ENCODE measurements around the gene MXI1.

DNA sequence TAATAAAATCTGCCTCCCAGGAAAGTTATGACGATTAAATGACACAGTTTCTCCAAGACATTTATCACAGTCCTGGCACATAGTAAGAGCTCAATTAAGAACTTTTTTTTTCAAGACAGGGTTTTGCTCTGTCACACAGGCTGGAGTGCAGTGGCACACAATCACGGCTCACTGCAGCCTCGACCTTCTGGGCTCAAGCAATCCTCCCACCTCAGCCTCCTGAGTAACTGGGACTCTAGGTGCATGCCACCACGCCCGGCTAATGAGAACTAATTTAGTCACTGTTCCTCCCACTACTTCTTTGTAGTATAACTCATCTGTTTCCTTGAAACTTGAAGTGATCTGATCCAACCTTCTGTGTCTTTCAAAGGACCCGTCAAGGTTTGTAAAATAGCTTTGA lies 42.2 kb upstream of the MXI1 start:
- TF ChIP-seq, protein P1, sequence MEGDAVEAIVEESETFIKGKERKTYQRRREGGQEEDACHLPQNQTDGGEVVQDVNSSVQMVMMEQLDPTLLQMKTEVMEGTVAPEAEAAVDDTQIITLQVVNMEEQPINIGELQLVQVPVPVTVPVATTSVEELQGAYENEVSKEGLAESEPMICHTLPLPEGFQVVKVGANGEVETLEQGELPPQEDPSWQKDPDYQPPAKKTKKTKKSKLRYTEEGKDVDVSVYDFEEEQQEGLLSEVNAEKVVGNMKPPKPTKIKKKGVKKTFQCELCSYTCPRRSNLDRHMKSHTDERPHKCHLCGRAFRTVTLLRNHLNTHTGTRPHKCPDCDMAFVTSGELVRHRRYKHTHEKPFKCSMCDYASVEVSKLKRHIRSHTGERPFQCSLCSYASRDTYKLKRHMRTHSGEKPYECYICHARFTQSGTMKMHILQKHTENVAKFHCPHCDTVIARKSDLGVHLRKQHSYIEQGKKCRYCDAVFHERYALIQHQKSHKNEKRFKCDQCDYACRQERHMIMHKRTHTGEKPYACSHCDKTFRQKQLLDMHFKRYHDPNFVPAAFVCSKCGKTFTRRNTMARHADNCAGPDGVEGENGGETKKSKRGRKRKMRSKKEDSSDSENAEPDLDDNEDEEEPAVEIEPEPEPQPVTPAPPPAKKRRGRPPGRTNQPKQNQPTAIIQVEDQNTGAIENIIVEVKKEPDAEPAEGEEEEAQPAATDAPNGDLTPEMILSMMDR (IDR thresholded peaks at IDR 0.05; ENCODE audit: low read depth, low read length, poor library complexity, severe bottlenecking) = no peak
- no peak for TF ChIP-seq EZH2phosphoT487 (IDR thresholded peaks at IDR 0.05; ENCODE audit: borderline replicate concordance, low read length)
